ENCODE data around the gene COBL. TPM values are rescaled to one million over a fixed set of nuclear protein-coding genes. Genes with fewer than 3 reads are reported as not detected.

COBL gene
- total RNA-seq, 3 donors from 2014 or later, result 2.2 to 37.3 (median 16.1) TPM

DNA sequence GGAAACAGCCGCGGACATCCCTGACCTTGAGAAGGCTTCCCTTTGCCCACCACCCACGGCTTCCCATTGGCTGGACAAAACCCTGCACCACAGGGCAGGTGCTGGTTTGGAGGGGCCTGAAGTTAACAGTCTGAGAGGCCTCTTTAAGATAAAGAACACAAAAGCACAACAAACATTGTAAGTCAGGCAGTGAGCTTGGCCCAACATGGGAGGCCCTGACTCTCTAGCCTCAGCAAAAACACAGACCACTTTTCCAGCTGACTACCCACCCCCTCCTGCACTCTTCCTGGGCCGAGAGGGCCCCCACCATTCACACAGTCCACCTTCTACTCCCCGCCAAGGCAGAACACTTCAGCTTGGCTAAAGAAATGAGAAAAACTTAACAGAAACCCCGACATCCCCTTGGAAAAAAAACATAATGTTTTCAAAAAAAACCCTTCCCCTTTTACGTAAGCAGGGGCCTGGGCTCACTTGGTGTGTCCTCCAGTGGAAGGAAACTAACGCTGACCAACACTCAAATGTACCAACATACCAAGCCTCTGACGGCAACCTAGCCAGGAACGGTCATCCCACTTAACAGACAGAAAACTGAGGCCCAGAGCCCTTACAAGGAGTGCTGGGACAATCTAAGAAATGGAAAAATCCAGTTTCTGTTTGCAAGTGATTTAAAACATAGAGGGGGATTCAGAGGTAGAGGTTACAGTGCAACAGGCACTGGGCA, 80.9 kb downstream of the COBL start:
- intact Hi-C loops (cut with DNase I; ENCODE audit: low total_unique reads), result no loop called here
- no peaks in the 10 kb centered on the region for H3K4me1 ChIP-seq
- H3K9me3 ChIP-seq, result no peaks in the 10 kb centered on the region
- H3K36me3 ChIP-seq, result no peaks in the 10 kb centered on the region
- H3K27ac ChIP-seq, result no peak overlapping the region
- DNase-seq (ENCODE audit: low spot score in 2 of 2), result no peak
- no peaks in the 10 kb centered on the region for H3K27me3 ChIP-seq
- no peak overlapping the region for H3K4me3 ChIP-seq
- TF ChIP-seq, protein P1, sequence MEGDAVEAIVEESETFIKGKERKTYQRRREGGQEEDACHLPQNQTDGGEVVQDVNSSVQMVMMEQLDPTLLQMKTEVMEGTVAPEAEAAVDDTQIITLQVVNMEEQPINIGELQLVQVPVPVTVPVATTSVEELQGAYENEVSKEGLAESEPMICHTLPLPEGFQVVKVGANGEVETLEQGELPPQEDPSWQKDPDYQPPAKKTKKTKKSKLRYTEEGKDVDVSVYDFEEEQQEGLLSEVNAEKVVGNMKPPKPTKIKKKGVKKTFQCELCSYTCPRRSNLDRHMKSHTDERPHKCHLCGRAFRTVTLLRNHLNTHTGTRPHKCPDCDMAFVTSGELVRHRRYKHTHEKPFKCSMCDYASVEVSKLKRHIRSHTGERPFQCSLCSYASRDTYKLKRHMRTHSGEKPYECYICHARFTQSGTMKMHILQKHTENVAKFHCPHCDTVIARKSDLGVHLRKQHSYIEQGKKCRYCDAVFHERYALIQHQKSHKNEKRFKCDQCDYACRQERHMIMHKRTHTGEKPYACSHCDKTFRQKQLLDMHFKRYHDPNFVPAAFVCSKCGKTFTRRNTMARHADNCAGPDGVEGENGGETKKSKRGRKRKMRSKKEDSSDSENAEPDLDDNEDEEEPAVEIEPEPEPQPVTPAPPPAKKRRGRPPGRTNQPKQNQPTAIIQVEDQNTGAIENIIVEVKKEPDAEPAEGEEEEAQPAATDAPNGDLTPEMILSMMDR (IDR thresholded peaks at IDR 0.05), result no peak
- TF ChIP-seq POLR2A (IDR thresholded peaks at IDR 0.05) (no peak), POLR2AphosphoS5 (IDR thresholded peaks at IDR 0.05) (no peak)

DNA sequence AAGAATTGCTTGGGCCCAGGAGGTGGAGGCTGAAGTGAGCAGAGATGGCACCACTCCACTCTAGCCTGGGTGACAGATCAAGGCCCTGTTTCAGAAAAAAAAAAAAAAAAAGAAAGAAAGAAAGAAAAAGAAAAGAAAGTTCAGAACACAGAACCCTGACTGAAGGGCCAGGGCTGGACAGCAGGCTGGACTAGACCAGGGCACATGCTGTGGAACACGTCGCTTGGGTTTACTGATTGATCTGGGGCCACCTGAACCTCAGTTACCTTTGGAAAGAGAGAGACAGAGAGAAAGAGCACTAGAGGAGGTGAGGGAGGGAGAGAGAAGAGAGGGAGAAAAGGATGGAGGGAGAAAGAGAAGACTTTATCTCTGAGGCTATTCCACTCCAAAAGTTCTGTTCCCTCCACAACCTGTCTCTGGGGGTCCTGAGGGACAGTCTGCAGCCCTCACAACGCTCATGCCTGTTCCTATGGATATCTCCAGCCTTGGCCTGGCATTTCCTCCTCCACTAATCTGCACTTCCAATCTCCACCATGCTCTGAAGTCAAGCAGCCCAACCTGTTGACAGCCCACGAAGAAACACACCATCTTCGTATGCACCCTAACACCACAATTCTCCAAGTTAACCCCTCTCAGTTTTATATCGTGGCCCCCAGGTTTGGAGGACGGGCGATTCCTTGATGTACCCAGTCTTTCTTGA, 81.8 kb downstream of the COBL start:
- intact Hi-C loops (cut with DNase I; ENCODE audit: low total_unique reads), result no loop called here
- no peak for TF ChIP-seq POLR2A (IDR thresholded peaks at IDR 0.05)
- TF ChIP-seq, protein P1 (IDR thresholded peaks at IDR 0.05), result no peak
- no peak for TF ChIP-seq POLR2AphosphoS5 (IDR thresholded peaks at IDR 0.05)
- no peaks in the 10 kb centered on the region for H3K9me3 ChIP-seq
- H3K36me3 ChIP-seq, result no peaks in the 10 kb centered on the region
- H3K27ac ChIP-seq, result no peak overlapping the region
- H3K4me1 ChIP-seq, result no peaks in the 10 kb centered on the region
- H3K4me3 ChIP-seq, result no peak overlapping the region
- H3K27me3 ChIP-seq, result no peaks in the 10 kb centered on the region
- DNase-seq (ENCODE audit: low spot score in 2 of 2), result no peak

DNA sequence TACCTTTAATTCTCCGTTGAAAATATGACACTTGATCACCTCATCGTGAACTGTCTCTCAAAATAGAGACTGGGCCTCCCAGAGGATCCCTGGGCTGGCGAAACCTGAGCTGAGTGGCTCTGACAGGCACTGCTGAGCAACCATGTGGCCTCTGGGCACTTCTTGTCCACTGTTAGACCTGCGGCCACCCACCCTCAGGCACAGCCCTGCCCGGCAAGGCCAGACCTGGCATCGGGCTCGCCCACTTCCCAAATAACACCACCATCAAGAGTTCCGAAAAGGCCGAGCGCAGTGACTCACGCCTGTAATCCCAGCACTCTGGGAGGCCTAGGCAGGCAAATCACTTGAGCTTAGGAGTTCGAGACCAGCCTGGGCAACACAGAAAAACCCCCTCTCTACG, 82.5 kb downstream of the COBL start:
- DNase-seq (ENCODE audit: low spot score in 2 of 2), result no peak
- Histone ChIP-seq H3K36me3 (no peaks in the 10 kb centered on the region), H3K27me3 (no peaks in the 10 kb centered on the region), H3K27ac (no peak overlapping the region), H3K9me3 (no peaks in the 10 kb centered on the region), H3K4me3 (no peak overlapping the region), H3K4me1 (no peaks in the 10 kb centered on the region)
- TF ChIP-seq, protein P1 (IDR thresholded peaks at IDR 0.05), result no peak
- TF ChIP-seq POLR2A (IDR thresholded peaks at IDR 0.05) (no peak), POLR2AphosphoS5 (IDR thresholded peaks at IDR 0.05) (no peak)
- intact Hi-C loops (cut with DNase I; ENCODE audit: low total_unique reads), result no loop called here

DNA sequence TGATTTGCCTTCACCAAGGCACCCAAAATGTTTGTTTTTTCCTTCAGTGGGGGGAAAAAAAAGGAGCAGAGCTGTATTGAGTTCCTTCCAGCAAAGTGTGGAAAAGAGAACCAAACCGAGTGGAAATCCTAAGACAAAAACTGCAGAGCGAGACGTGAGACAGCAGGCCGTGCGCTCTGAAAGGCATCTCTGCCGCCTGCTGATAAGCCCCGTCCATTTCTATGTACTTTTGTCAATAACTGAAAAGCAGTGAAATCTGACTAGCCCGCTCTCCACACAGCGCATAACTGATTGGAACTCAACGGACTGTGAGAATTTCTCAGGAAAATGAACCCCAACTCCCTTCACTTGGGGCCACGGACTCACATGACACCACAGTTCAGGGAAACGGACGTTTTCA, 83.2 kb downstream of the COBL start:
- Histone ChIP-seq H3K9me3 (no peaks in the 10 kb centered on the region), H3K27me3 (no peaks in the 10 kb centered on the region), H3K4me3 (no peak overlapping the region), H3K27ac (no peak overlapping the region), H3K4me1 (no peaks in the 10 kb centered on the region), H3K36me3 (no peaks in the 10 kb centered on the region)
- no peak for DNase-seq (ENCODE audit: low spot score in 2 of 2)
- TF ChIP-seq POLR2AphosphoS5 (IDR thresholded peaks at IDR 0.05), result no peak
- intact Hi-C loops (cut with DNase I; ENCODE audit: low total_unique reads), result no loop called here

DNA sequence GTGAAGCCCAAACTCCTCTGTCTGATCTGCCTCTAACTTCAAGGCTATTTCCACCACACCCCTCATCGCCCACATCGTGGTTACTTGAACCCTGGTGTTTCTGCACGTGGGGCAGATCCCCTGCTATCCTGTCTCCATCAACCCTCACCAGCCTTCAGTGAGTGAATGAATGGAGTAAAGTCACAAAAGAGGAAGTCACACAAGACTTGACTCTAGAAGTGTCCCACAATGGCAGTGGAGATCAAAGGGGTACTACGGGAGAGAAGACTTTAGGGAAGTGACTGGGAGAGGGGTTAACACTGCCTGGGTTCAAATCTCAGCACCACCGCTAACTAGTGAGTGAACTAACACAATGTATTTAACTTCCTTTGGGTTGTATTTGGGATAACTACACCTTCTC, 85.9 kb downstream of the COBL start:
- DNase-seq (ENCODE audit: low spot score in 2 of 2), result no peak
- intact Hi-C loops (cut with DNase I; ENCODE audit: low total_unique reads), result no loop called here
- no peaks in the 10 kb centered on the region for H3K27me3 ChIP-seq

More for the DNA sequence above, 85.9 kb downstream of the COBL start:
- no peaks in the 10 kb centered on the region for H3K4me1 ChIP-seq
- no peak overlapping the region for H3K4me3 ChIP-seq
- H3K27ac ChIP-seq, result peak overlapping the region in 1 of 2 donors; percentile 78
- no peaks in the 10 kb centered on the region for H3K9me3 ChIP-seq
- H3K36me3 ChIP-seq, result no peaks in the 10 kb centered on the region
- TF ChIP-seq, protein P1 (IDR thresholded peaks at IDR 0.05), result no peak
- TF ChIP-seq POLR2AphosphoS5 (IDR thresholded peaks at IDR 0.05), result no peak
- TF ChIP-seq POLR2A (IDR thresholded peaks at IDR 0.05), result no peak
